ENCODE measurements around the gene HDGFL1. TPM values are rescaled to one million over a fixed set of nuclear protein-coding genes. Genes with fewer than 3 reads are reported as not detected.

HDGFL1 gene
- total RNA-seq, 2 experiments from 2014 or later = not detected

GRCh38 chr6:22598339-22598738 is 29.0 kb downstream of the HDGFL1 start:
- no peak overlapping the region for H3K4me3 Mint-ChIP-seq
- H3K9me3 Mint-ChIP-seq = no peaks in the 10 kb centered on the region
- ChIA-PET POLR2A (no interaction called here), CTCF (no interaction called here)
- intact Hi-C loops (cut with micrococcal nuclease) = no loop called here
- DNase-seq (no peak), ATAC-seq (no peak)
- no peak for TF ChIP-seq CTCF (IDR thresholded peaks at IDR 0.05)
- no peaks in the 10 kb centered on the region for H3K4me1 Mint-ChIP-seq (ENCODE audit: low read depth)
- no peak overlapping the region for H3K27ac Mint-ChIP-seq
- no peaks in the 10 kb centered on the region for H3K36me3 Mint-ChIP-seq (ENCODE audit: low read depth)
- H3K27me3 Mint-ChIP-seq = no peaks in the 10 kb centered on the region

- Mint-ChIP-seq H3K4me1 (ENCODE audit: low read depth) (no peaks in the 10 kb centered on the region), H3K27ac (no peak overlapping the region), H3K27me3 (no peaks in the 10 kb centered on the region), H3K4me3 (no peak overlapping the region), H3K36me3 (ENCODE audit: low read depth) (no peaks in the 10 kb centered on the region), H3K9me3 (no peaks in the 10 kb centered on the region)
- no peak for ATAC-seq
- no peak for DNase-seq
- TF ChIP-seq CTCF (IDR thresholded peaks at IDR 0.05) = no peak
- ChIA-PET POLR2A (no interaction called here), CTCF (no interaction called here)
- intact Hi-C loops (cut with micrococcal nuclease) = no loop called here
These were observed 30.7 kb downstream of the HDGFL1 start for GRCh38 chr6:22600059-22600458.

GRCh38 chr6:22601984-22602383 is 32.6 kb downstream of the HDGFL1 start:
- intact Hi-C loops (cut with micrococcal nuclease) = no loop called here
- H3K36me3 Mint-ChIP-seq (ENCODE audit: low read depth) = no peaks in the 10 kb centered on the region
- no peaks in the 10 kb centered on the region for H3K9me3 Mint-ChIP-seq
- CTCF ChIA-PET = no interaction called here
- POLR2A ChIA-PET = no interaction called here
- ATAC-seq = no peak
- H3K27me3 Mint-ChIP-seq = no peaks in the 10 kb centered on the region
- no peak overlapping the region for H3K27ac Mint-ChIP-seq
- no peaks in the 10 kb centered on the region for H3K4me1 Mint-ChIP-seq (ENCODE audit: low read depth)
- no peak overlapping the region for H3K4me3 Mint-ChIP-seq
- DNase-seq = no peak
- no peak for TF ChIP-seq CTCF (IDR thresholded peaks at IDR 0.05)

GRCh38 chr6:22605736-22606135 is 36.4 kb downstream of the HDGFL1 start:
- Mint-ChIP-seq H3K27me3 (no peaks in the 10 kb centered on the region), H3K27ac (no peak overlapping the region), H3K36me3 (ENCODE audit: low read depth) (no peaks in the 10 kb centered on the region), H3K9me3 (no peaks in the 10 kb centered on the region), H3K4me1 (ENCODE audit: low read depth) (no peaks in the 10 kb centered on the region), H3K4me3 (no peak overlapping the region)
- CTCF ChIA-PET = interaction anchor here (0.7 kb wide), 1 partner anchor 27 kb away, joined by 3 read pairs; no protein-coding TSS in a partner anchor
- no peak for DNase-seq
- no peak for TF ChIP-seq CTCF (IDR thresholded peaks at IDR 0.05)
- intact Hi-C loops (cut with micrococcal nuclease) = no loop called here
- POLR2A ChIA-PET = no interaction called here
- ATAC-seq = no peak

- POLR2A ChIA-PET = interaction anchor here (0.6 kb wide), 1 partner anchor 139 kb away, joined by 3 read pairs; no protein-coding TSS in a partner anchor
- no peak for DNase-seq
- intact Hi-C loops (cut with micrococcal nuclease) = no loop called here
- ATAC-seq = no peak
- Mint-ChIP-seq H3K9me3 (no peaks in the 10 kb centered on the region), H3K27ac (no peak overlapping the region), H3K4me3 (no peak overlapping the region), H3K36me3 (ENCODE audit: low read depth) (no peaks in the 10 kb centered on the region), H3K4me1 (ENCODE audit: low read depth) (no peaks in the 10 kb centered on the region), H3K27me3 (no peaks in the 10 kb centered on the region)
- CTCF ChIA-PET = interaction anchor here (0.9 kb wide), 1 partner anchor 24 kb away, joined by 3 read pairs; no protein-coding TSS in a partner anchor
- TF ChIP-seq CTCF (IDR thresholded peaks at IDR 0.05) = no peak
These were observed 40.8 kb downstream of the HDGFL1 start for GRCh38 chr6:22610127-22610526.

Data from activated CD8-positive, alpha-beta T cell treated with anti-CD3 and anti-CD28 coated beads for 36 hours (primary cell).